CD4-positive, alpha-beta T cell treated with Interleukin-15 for 4 hours (primary cell): Measurements from ENCODE around the gene PTN.

Experiments
- DNase-seq: peaks from one replicate; pipeline ENCODE4 v3.0.0-alpha.2; 2020; ENCODE audit warnings: low spot score

The PTN gene

GRCh38 chr7:137324796-137325696 lies 18.5 kb downstream of the PTN start:
- DNase-seq: no peak

- DNase-seq: no peak
Observed at GRCh38 chr7:137316648-137317353, 26.7 kb downstream of the PTN start.

GRCh38 chr7:137313201-137313600 lies 30.3 kb downstream of the PTN start:
- DNase-seq: no peak

GRCh38 chr7:137306748-137307147 lies 36.8 kb downstream of the PTN start:
- no peak for DNase-seq

GRCh38 chr7:137305901-137306621 lies 37.5 kb downstream of the PTN start:
- no peak for DNase-seq

GRCh38 chr7:137304624-137305235 lies 38.8 kb downstream of the PTN start:
- no peak for DNase-seq

GRCh38 chr7:137304165-137304564 lies 39.4 kb downstream of the PTN start:
- DNase-seq: no peak

GRCh38 chr7:137302081-137302480 lies 41.5 kb downstream of the PTN start:
- DNase-seq: no peak

GRCh38 chr7:137298464-137298794 lies 45.1 kb downstream of the PTN start:
- no peak for DNase-seq

- no peak for DNase-seq
Observed at GRCh38 chr7:137297551-137298463, 45.7 kb downstream of the PTN start.

- DNase-seq: no peak
Observed at GRCh38 chr7:137296576-137296975, 47.0 kb downstream of the PTN start.

GRCh38 chr7:137295739-137296324 lies 47.7 kb downstream of the PTN start:
- DNase-seq: no peak

- no peak for DNase-seq
Observed at GRCh38 chr7:137289101-137289500, 54.4 kb downstream of the PTN start.

GRCh38 chr7:137287651-137288258 lies 55.8 kb downstream of the PTN start:
- no peak for DNase-seq

- DNase-seq: no peak
Observed at GRCh38 chr7:137283153-137283552, 60.4 kb downstream of the PTN start.

GRCh38 chr7:137282043-137282442 lies 61.5 kb downstream of the PTN start:
- no peak for DNase-seq

- no peak for DNase-seq
Observed at GRCh38 chr7:137276189-137276588, 67.3 kb downstream of the PTN start.

- no peak for DNase-seq
Observed at GRCh38 chr7:137272249-137272648, 71.3 kb downstream of the PTN start.

GRCh38 chr7:137269240-137269639 lies 74.3 kb downstream of the PTN start:
- no peak for DNase-seq
